Measurements from ENCODE around the gene GPR137.

- TF ChIP-seq BHLHE40 (IDR thresholded peaks at IDR 0.05; ENCODE audit: low read depth, low read length) (no peak), CTCF (IDR thresholded peaks at IDR 0.05) (no peak), MAX (IDR thresholded peaks at IDR 0.05) (no peak), CBX8 (IDR thresholded peaks at IDR 0.05) (no peak), POLR2A (IDR thresholded peaks at IDR 0.05; ENCODE audit: low read length) (no peak), JUN (IDR thresholded peaks at IDR 0.05) (no peak), MAZ (IDR thresholded peaks at IDR 0.05; ENCODE audit: borderline replicate concordance, low read depth, low read length) (no peak), RNF2 (IDR thresholded peaks at IDR 0.05; ENCODE audit: borderline replicate concordance, low read depth) (no peak), TP53 (CRISPR knock-in tag; IDR thresholded peaks at IDR 0.05) (no peak), MYC (IDR thresholded peaks at IDR 0.05; ENCODE audit: borderline replicate concordance, low read length) (no peak), KDM1A (IDR thresholded peaks at IDR 0.05; ENCODE audit: low read depth) (no peak), ZFP36 (IDR thresholded peaks at IDR 0.05; ENCODE audit: borderline replicate concordance, partially characterized antibody) (no peak), REST (IDR thresholded peaks at IDR 0.05) (no peak)
Observed at GRCh38 chr11:64333556-64333955, 47.9 kb downstream of the GPR137 start.

All from A549 (cell line).